ENCODE measurements around the gene BTBD16.

Gene BTBD16

DNA sequence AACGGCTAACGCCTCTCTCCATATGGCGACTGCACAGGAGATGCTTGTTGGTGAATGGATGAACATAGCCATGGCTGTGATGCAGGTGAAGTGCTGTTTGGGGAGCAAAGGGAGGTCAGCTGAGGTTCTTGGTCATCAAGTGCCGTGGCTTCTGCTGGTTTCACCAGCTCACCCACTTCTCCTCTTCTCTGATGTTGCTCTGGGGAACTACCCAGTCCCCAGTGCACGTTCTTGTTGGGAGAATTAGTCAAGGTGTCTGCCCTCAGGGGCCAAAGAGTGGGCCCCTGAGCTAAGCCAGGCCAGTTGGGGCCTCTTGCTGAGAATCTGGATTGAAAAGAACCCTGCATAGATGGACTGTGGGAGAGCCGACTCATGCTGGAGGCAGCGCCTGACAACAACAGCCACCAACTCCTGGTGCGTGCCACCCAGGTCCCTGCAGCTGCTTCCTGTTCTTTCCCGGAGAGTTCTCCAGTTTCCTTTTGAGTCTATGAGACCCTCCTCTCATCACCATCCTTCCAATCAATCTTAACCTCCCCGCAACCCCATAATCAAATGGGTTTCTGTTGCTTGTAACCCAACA is 3.0 kb downstream of the BTBD16 start:
- no peak for DNase-seq (ENCODE audit: low read depth)

- no peak for DNase-seq (ENCODE audit: low read depth)
Observed at GRCh38 chr10:122276611-122277208, 5.6 kb downstream of the BTBD16 start.

DNA sequence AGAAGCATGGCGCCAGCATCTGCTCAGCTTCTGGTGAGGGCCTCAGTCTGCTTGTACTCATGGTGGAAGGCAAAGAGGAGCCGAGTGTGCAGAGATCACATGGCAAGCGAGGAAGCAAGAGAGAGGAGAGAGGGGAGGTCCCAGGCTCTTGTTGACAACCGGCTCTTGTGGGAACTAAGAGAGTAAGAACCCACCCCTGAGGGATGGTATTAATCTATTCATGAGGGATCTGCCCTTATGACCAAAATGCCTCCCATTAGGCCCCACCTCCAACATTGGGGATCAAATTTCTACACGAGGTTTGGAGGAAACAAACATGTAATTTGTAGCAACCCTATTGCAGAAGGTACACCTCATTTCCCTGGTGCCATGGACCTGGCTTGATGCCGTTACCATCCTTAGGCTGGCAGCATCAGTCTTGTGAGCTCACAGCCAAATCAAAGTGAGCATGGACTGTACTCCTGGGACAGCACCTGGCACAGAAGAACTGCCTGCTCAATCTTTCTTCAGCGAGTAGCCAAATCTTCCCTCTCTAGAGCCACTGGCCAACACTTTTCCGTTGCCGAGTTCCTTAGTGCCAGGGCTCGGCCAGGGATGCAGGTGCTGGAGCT is 6.5 kb downstream of the BTBD16 start:
- no peak for DNase-seq (ENCODE audit: low read depth)

GRCh38 chr10:122279725-122280141 is 8.6 kb downstream of the BTBD16 start:
- DNase-seq (ENCODE audit: low read depth), result no peak

DNA sequence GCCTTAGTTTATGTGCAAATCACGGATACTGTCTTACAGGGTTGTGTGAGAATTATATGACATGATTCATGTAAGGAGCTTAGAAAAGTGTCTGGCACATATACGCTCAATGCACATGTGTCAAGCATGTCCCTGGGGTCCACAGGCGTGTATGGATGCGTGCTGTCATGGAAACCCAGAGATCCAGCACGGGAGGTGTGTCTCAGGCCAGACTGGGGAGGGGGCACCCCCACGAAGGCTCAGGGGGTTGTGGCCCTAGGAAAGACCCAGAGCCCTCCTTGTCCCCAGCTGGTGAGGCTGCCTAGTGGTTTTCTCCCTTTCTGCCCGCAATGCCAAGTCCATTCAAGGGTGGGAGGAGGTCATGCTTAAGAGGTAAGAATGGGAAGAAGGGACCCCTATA is 9.1 kb downstream of the BTBD16 start:
- DNase-seq (ENCODE audit: low read depth), result no peak

DNA sequence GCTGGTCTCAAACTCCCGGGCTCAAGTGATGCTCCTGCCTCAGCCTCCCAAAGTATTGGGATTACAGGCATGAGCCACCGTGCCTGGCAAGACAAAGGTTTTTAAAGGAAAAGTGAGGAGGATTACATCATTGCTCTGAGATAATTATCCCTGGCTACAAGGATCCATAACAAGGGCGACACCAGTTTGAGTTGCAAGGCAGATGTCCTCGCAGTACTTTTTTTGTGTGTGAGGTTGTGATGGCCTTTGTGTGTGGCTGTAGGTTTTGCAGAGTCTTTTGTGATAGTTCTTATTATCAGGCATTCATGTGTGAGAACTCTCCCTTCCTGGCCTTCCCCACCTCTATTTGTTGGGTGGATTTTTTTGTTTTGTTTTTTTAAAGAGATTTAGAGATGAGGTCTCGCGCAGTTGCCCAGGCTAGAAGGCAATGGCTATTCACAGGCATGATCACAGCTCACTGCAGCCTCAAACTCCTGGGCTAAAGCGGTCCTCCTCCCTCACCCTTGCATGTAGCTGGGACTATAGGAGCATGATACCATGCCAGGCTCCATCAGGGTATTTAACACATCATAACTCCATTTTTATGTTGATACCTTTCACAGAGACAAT is 10.0 kb downstream of the BTBD16 start:
- DNase-seq (ENCODE audit: low read depth), result no peak

- DNase-seq (ENCODE audit: low read depth), result no peak
Observed at GRCh38 chr10:122281751-122282150, 10.7 kb downstream of the BTBD16 start.

DNA sequence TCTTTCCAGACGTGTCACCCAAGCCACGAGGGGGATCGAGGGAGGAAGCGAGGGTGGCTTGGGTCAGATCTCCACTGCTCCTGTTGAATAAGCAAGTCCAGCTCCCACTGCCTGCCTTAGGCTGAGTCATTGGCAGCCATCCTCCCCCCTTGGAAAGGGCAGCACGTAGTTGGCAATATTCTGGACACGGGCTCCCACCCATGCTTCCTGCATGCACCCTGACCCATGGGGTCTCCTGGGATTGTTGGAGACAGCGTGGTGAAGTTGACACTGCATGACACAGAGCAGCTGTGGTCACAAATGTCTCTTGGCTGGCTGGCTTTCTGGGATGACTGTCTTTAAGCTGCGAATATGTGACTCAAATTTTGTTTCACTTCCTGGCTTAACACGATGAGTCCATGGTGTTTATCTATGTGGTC is 11.2 kb downstream of the BTBD16 start:
- no peak for DNase-seq (ENCODE audit: low read depth)

GRCh38 chr10:122282909-122283308 is 11.8 kb downstream of the BTBD16 start:
- DNase-seq (ENCODE audit: low read depth), result no peak

DNA sequence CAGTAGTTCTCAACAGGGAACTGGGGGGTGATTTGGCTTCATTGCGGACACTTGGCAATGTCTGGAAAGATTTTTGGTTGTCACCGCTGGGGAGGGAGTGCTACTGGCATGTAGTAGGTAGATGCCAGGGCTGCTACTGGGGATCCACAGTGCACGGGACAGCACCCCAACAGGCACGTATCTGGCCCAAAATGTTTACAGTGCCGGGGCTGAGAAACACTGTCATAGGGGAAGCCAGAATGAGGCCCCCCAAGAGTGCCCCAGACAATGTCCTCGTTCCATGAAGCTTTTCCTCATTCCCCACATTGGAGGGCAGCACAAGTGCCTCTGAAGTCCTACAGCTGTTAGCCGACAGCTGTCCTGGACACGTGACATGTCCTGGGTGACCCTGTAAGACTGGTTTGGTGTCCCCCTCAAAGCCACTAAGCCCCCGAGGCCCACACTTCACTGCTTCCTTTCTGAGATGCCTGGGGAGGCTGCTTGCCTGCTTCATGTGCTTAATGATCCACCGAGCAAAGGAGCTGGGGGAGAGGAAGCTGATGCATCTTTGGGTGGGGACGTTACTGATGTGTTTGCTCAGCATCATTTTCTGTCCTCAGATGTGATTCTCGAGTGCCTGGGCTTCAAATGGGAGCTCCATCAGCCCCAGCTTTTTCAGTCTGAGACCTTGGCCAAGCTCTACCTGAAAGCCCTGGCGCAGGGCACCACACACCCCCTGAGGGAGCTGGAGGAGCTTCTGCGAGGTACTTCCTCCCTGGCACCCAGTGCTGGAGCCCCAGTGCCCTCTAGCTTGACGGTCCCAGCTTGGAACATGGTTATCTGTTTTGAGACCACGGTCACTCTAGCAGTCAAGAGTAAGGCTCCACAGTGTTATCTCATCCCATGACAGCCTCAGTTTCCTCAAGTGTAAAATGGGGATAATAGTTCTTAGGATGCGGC is 14.7 kb downstream of the BTBD16 start:
- no peak for DNase-seq (ENCODE audit: low read depth)

DNA sequence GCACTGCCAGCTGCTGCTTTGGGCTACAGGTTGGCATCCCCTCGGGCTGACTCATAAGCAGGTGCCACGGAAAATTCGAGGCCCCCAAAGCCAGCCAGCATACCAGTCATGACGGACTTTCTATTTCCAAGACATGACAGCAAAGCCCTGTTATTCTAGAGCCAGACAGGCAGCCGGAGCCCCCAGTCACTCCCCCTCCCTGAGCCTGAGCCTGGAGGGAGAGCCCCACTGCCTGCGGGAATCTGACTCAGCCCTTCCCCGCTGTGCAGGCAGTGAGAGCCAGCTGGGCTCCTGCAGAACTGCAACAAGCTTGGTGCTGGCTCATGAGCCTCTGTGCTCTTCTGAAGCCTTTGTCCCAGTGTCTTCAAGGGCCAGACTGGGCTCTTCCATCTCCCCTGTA is 15.8 kb downstream of the BTBD16 start:
- no peak for DNase-seq (ENCODE audit: low read depth)

- DNase-seq (ENCODE audit: low read depth), result no peak
Observed at GRCh38 chr10:122287570-122287969, 16.5 kb downstream of the BTBD16 start.

- no peak for DNase-seq (ENCODE audit: low read depth)
Observed at GRCh38 chr10:122288262-122288661, 17.2 kb downstream of the BTBD16 start.

- no peak for DNase-seq (ENCODE audit: low read depth)
Observed at GRCh38 chr10:122288917-122289316, 17.8 kb downstream of the BTBD16 start.

DNA sequence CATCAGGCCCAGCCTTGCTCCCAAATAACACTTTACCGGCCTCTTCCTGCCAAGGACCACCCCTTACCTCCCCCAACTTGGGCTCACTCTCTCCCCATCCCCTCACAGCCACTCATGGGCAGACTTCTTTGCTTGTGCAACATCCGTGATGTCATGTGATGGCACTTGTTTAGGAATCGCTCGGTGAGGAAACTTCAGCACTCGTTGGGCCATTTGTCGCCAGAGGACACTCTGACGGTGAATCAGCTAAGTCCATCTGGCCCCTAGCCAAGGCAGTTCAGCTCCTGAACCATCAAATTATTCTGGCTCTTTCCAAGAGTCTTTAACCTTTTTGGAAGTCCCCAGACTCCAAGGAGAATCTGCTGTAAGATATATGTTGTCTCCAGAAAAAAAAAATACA is 19.2 kb downstream of the BTBD16 start:
- no peak for DNase-seq (ENCODE audit: low read depth)

DNA sequence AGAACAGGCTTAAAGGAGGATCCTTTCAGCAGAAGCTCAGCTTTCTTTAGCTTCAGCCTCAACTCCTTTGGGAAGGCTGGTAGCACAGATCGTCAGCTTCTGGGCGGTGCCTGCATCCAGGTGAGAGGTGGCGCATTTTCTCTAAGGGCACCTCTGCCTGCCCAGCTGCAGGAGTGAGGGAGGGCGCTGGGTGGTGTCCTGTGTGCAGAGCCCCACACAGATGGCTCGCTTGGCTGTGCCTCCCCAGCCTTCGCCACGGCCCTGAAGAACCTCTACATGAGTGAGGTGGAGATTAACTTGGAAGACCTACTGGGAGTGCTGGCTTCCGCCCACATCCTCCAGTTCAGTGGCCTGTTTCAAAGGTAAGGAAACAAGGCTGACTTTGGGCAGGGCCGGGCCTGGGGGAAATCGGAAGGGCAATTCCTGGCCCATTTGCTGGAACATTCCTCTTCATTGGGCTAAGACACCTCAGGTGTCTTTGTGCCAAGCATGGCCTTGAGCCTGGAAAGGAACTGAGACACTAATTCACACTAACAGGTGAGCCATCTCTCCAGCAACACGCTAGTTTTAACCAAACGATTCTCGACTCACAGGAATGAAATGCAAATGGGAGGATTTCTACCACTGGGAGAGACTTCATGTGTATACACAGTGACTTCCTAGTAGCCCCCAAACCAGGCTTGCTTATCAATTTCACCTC is 19.9 kb downstream of the BTBD16 start:
- no peak for DNase-seq (ENCODE audit: low read depth)

DNA sequence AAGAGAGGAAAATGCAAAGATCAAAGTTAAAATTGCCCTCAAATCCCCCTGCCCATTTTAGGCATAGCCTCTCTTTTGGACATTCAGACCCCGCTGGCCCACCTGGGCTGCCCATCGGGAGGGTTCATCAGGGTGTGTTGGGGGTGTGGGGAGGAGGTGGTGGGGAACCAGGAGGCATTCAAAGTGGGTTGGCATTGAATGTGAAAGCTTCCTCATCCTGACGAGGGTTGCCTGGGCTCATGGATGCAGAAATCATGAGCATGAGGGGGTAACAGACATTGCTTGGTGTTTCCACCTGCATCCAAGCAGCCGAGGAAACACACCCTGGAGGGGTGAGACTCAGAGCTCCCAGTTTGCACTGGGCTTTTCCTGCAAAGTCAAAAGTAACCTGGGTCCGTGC is 20.6 kb downstream of the BTBD16 start:
- no peak for DNase-seq (ENCODE audit: low read depth)

DNA sequence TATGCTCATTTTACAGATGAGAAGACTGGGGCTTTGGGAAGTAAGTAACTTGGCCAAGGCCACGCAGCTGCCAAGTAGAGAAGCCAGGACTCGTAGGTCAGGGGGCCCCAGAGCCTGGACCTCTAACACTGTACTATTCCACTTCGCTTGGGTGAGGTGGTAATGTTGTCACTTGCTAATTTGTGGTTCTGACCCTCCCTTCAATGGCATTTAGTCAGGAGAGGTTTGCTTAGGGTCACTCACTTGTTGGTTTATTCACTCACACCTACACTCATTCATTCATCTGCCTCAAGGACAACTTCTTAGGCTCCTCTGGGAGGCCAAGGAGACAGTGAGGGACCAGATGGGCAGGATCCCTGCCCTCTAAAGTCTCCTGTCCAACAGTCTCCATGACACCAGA is 21.3 kb downstream of the BTBD16 start:
- no peak for DNase-seq (ENCODE audit: low read depth)

GRCh38 chr10:122293156-122293960 is 22.3 kb downstream of the BTBD16 start:
- DNase-seq (ENCODE audit: low read depth), result no peak

GRCh38 chr10:122293961-122294380 is 22.9 kb downstream of the BTBD16 start:
- no peak for DNase-seq (ENCODE audit: low read depth)
